ENCODE measurements around the gene IMMT. TPM values are rescaled to one million over a fixed set of nuclear protein-coding genes. Genes with fewer than 3 reads are reported as not detected.

Gene IMMT
- polyA plus RNA-seq, 1 donor (not counting 4 experiments of a cell fraction or from before 2014, with no cell fraction given), result 91.5 TPM

DNA sequence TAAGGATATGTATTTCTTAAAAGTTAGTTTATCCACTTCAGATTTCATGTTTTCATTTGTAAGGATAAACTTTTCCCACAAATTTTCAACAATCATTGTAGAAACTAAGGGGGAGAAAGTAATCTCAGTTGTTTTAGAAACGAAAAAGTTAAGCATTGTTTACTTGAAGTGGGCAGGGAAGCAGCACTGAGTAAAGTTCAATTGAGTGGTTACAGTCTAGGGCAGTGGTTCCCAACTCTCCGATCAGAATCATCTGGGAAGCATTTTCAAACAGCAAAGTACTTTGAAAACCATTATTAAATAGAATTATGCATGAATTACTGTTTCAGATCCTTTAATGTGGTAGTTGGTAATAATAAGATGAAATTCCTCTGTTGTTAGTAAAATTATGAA is 16.5 kb upstream of the IMMT start:
- DNase-seq (ENCODE audit: low read depth, low spot score) (no peak), FAIRE-seq (no peak)
- no peak overlapping the region for H3K9ac ChIP-seq (ENCODE audit: control insufficient read depth, extremely low read depth, insufficient read depth, low read length)
- H3K9me1 ChIP-seq (ENCODE audit: control insufficient read depth, extremely low read depth, insufficient read depth, low read length), result no peaks in the 10 kb centered on the region
- H3K4me3 ChIP-seq (ENCODE audit: control insufficient read depth in 2 of 3, extremely low read depth in 1 of 3, insufficient read depth in 2 of 3, low read depth in 1 of 3, low read length in 3 of 3), result no peak overlapping the region
- no peak overlapping the region for H3K4me2 ChIP-seq (ENCODE audit: control insufficient read depth, extremely low read depth, insufficient read depth, low read depth, low read length)
- H4K20me1 ChIP-seq (ENCODE audit: control insufficient read depth, extremely low read depth, insufficient read depth, low read length), result no peaks in the 10 kb centered on the region
- H3K27me3 ChIP-seq (ENCODE audit: control insufficient read depth, extremely low read depth, insufficient read depth, low read length), result no peaks in the 10 kb centered on the region
- no peaks in the 10 kb centered on the region for H3K9me3 ChIP-seq (ENCODE audit: control insufficient read depth, low read depth, low read length)
- H3K4me1 ChIP-seq (ENCODE audit: control insufficient read depth, extremely low read depth, insufficient read depth, low read length), result no peaks in the 10 kb centered on the region
- dilution Hi-C loops (cut with MboI; ENCODE audit: extremely low pct_ligation_motif_present, low sequenced_read_pairs), result no loop called here
- no peak overlapping the region for H2AFZ ChIP-seq (ENCODE audit: control insufficient read depth, low read length)
- no peak overlapping the region for H3K27ac ChIP-seq (ENCODE audit: control insufficient read depth, insufficient read depth, low read length)
- no peak for TF ChIP-seq EZH2 (IDR thresholded peaks at IDR 0.05; ENCODE audit: low read length)
- TF ChIP-seq, protein P1, sequence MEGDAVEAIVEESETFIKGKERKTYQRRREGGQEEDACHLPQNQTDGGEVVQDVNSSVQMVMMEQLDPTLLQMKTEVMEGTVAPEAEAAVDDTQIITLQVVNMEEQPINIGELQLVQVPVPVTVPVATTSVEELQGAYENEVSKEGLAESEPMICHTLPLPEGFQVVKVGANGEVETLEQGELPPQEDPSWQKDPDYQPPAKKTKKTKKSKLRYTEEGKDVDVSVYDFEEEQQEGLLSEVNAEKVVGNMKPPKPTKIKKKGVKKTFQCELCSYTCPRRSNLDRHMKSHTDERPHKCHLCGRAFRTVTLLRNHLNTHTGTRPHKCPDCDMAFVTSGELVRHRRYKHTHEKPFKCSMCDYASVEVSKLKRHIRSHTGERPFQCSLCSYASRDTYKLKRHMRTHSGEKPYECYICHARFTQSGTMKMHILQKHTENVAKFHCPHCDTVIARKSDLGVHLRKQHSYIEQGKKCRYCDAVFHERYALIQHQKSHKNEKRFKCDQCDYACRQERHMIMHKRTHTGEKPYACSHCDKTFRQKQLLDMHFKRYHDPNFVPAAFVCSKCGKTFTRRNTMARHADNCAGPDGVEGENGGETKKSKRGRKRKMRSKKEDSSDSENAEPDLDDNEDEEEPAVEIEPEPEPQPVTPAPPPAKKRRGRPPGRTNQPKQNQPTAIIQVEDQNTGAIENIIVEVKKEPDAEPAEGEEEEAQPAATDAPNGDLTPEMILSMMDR (optimal IDR thresholded peaks at IDR 0.05 in 1 of 3, IDR thresholded peaks at IDR 0.05 in 1 of 3, conservative IDR thresholded peaks at IDR 0.05 in 1 of 3; ENCODE audit: extremely low read depth in 1 of 3, insufficient read depth in 2 of 3, low read length in 3 of 3), result no peak
- no peaks in the 10 kb centered on the region for H3K79me2 ChIP-seq (ENCODE audit: control insufficient read depth, insufficient read depth, low read length)
- peaks cover 13 to 15% of the 10 kb centered on the region in 2 experiments for H3K36me3 ChIP-seq (ENCODE audit: control insufficient read depth in 2 of 2, extremely low read depth in 1 of 2, insufficient read depth in 2 of 2, low read length in 2 of 2)

DNA sequence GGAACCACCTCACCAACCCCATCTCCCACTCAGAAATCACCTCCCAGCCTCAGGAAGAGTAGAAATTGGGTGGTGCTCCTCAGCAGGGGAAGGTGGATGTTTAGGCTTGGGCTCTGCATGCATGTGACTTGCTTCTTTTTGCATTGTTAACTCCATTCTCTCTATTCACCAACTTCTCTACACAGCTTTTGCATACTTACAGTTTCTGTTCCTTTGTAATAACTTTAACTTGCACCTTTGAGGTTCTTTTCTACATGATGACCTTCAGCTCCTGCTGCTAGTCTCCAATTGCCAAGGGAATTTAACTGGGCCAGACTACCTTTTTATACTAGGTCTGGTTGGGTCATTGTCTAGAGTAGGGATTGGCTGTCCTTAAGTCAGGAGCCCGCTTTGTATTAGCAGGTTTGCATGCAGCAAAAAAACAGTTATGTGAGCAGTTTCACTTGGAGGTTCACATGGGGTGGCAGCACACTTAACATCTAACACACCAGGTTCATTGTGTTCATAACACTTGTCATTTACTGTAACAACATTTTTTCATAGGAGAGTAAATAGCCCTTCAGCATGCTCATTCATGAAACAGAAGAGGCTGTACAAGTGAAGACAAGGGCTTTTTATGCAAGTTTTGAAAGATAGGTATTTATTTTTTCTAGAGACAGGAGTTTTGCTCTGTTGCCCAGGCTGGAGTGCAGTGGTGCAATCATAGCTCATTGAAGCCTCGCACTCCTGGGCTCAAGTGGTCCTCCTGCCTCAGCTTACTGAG is 16.0 kb upstream of the IMMT start:
- H3K9me3 ChIP-seq (ENCODE audit: control insufficient read depth, low read depth, low read length), result no peaks in the 10 kb centered on the region
- dilution Hi-C loops (cut with MboI; ENCODE audit: extremely low pct_ligation_motif_present, low sequenced_read_pairs), result no loop called here
- no peak overlapping the region for H3K9ac ChIP-seq (ENCODE audit: control insufficient read depth, extremely low read depth, insufficient read depth, low read length)
- H3K79me2 ChIP-seq (ENCODE audit: control insufficient read depth, insufficient read depth, low read length), result no peaks in the 10 kb centered on the region
- no peak for FAIRE-seq
- TF ChIP-seq EZH2 (IDR thresholded peaks at IDR 0.05; ENCODE audit: low read length), result no peak
- TF ChIP-seq, protein P1 (optimal IDR thresholded peaks at IDR 0.05 in 1 of 3, IDR thresholded peaks at IDR 0.05 in 1 of 3, conservative IDR thresholded peaks at IDR 0.05 in 1 of 3; ENCODE audit: extremely low read depth in 1 of 3, insufficient read depth in 2 of 3, low read length in 3 of 3), result no peak
- no peak overlapping the region for H3K4me3 ChIP-seq (ENCODE audit: control insufficient read depth in 2 of 3, extremely low read depth in 1 of 3, insufficient read depth in 2 of 3, low read depth in 1 of 3, low read length in 3 of 3)
- H3K9me1 ChIP-seq (ENCODE audit: control insufficient read depth, extremely low read depth, insufficient read depth, low read length), result no peaks in the 10 kb centered on the region
- no peak overlapping the region for H3K4me2 ChIP-seq (ENCODE audit: control insufficient read depth, extremely low read depth, insufficient read depth, low read depth, low read length)
- no peak overlapping the region for H2AFZ ChIP-seq (ENCODE audit: control insufficient read depth, low read length)
- no peaks in the 10 kb centered on the region for H3K27me3 ChIP-seq (ENCODE audit: control insufficient read depth, extremely low read depth, insufficient read depth, low read length)
- no peak overlapping the region for H3K27ac ChIP-seq (ENCODE audit: control insufficient read depth, insufficient read depth, low read length)
- H3K36me3 ChIP-seq (ENCODE audit: control insufficient read depth in 2 of 2, extremely low read depth in 1 of 2, insufficient read depth in 2 of 2, low read length in 2 of 2), result peaks cover 17 to 20% of the 10 kb centered on the region in 2 experiments
- H3K4me1 ChIP-seq (ENCODE audit: control insufficient read depth, extremely low read depth, insufficient read depth, low read length), result no peaks in the 10 kb centered on the region
- no peak for DNase-seq (ENCODE audit: low read depth, low spot score)
- H4K20me1 ChIP-seq (ENCODE audit: control insufficient read depth, extremely low read depth, insufficient read depth, low read length), result no peaks in the 10 kb centered on the region
